Measurements from ENCODE around the gene FRRS1L.

Gene FRRS1L

DNA sequence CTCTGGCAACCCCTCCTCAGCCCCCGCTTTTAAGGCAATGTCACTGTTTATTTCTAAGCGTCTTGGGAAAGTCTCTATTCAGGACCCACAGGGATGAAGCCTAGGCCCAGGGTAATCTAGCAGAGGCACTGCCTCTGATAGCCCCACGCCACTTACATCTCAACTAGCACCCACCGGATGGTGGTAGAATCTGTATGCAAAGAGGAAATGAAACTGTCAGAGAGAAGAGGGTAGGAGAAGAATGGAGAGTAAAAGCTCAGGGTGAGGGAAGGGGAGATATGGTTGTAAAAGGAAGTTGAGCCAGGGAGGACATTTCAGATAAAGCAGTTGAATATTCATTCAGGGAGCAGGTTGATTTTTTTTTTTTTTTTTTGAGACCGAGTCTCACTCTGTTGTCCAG lies 3.0 kb downstream of the FRRS1L start:
- DNase-seq (no peak), ATAC-seq (replicated peaks) (no peak)
- Mint-ChIP-seq H3K4me3 (no peak overlapping the region), H3K27me3 (peaks cover 64 to 80% of the 10 kb centered on the region in 2 donors), H3K9me3 (no peaks in the 10 kb centered on the region), H3K27ac (no peak overlapping the region), H3K36me3 (ENCODE audit: insufficient read depth) (no peaks in the 10 kb centered on the region), H3K4me1 (ENCODE audit: low read depth in 2 of 2) (peaks cover 0 to 3% of the 10 kb centered on the region in 2 donors)

DNA sequence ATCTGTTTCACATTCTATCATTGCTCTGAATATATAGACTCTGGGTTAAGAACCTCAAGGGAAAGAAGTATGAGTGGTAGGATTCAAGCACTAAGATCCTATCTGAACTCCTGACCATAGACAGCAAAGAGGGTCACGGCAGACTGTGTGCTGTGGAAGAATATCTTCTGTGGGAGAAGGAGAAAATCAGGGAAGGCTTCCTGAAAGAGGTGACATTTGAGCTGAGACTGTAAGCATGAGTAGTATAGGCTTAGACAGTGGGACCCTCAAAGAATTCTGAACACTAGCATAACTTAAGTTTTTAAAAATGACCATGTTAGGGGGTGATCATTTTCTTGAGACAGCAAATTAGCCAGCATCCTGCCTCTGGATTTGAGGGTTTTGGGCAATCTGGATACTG lies 3.9 kb downstream of the FRRS1L start:
- ATAC-seq (replicated peaks) (no peak), DNase-seq (no peak)
- H3K4me1 Mint-ChIP-seq (ENCODE audit: low read depth in 2 of 2), result peaks cover 0 to 3% of the 10 kb centered on the region in 2 donors
- no peak overlapping the region for H3K27ac Mint-ChIP-seq
- no peaks in the 10 kb centered on the region for H3K36me3 Mint-ChIP-seq (ENCODE audit: insufficient read depth)
- no peaks in the 10 kb centered on the region for H3K9me3 Mint-ChIP-seq
- H3K27me3 Mint-ChIP-seq, result peaks cover 61 to 79% of the 10 kb centered on the region in 2 donors
- H3K4me3 Mint-ChIP-seq, result no peak overlapping the region

DNA sequence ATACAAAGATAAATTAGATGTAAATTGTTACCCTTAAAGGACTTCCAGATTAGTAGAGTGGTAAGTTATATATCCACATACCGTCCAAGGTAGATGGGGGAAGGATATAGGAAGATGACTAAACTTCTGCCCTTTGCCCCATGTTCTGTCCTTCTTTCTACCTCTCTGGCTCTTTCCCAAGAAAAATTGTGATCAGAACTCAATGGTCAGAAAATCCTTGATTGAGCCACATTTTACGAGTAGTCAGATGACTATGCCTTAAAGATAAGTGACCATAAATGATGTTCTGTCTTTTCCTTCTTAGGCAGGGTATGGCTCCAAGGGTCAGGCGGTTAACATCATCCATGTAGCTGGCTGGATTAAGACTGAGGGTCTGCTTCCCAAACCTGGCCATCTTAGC lies 4.4 kb downstream of the FRRS1L start:
- Mint-ChIP-seq H3K27me3 (peaks cover 56 to 74% of the 10 kb centered on the region in 2 donors), H3K4me3 (no peak overlapping the region), H3K27ac (no peak overlapping the region), H3K4me1 (ENCODE audit: low read depth in 2 of 2) (peaks cover 0 to 3% of the 10 kb centered on the region in 2 donors), H3K36me3 (ENCODE audit: insufficient read depth) (no peaks in the 10 kb centered on the region), H3K9me3 (no peaks in the 10 kb centered on the region)
- no peak for DNase-seq
- ATAC-seq (replicated peaks), result no peak

DNA sequence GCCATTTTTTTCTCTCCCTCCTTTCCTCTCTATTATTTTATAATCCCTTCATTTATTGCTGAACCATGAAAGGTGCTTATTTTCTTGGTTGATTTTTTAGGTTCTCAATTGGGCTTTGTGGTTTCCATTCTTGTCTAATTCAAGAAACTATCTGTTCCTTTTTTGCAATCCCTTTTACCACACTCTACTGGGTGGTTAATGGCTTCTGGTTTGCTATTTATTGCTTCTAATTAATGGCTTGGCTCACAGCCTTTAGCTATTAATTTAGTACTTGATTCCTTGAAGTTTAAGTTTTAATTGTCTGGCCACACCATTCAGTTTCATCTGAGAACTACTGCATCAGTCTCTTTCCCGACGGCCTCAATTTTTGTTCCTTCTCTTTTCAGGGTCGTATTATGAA lies 5.6 kb downstream of the FRRS1L start:
- ATAC-seq (replicated peaks) (no peak), DNase-seq (no peak)
- Mint-ChIP-seq H3K27me3 (peaks cover 49 to 69% of the 10 kb centered on the region in 2 donors), H3K4me1 (ENCODE audit: low read depth in 2 of 2) (no peaks in the 10 kb centered on the region), H3K9me3 (no peaks in the 10 kb centered on the region), H3K36me3 (ENCODE audit: insufficient read depth) (no peaks in the 10 kb centered on the region), H3K27ac (no peak overlapping the region), H3K4me3 (no peak overlapping the region)

DNA sequence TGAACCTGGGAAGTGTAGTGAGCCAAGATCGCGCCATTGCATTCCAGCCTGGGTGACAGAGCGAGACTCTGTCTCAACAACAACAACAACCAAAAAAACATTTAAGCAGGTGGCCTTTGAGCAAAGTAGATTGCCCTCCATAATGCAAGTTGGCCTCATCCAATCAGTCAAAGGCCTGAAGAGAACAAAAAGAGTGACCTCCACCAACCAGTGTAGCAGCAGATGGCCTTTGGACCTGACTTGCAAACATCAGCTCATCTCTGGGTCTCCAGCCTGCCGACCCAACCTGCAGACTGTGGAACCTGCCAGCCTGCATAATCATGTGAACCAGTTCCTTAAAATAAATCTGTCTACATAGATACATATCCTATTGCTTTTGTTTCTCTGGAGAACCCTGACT lies 7.5 kb downstream of the FRRS1L start:
- H3K4me3 Mint-ChIP-seq, result no peak overlapping the region
- H3K36me3 Mint-ChIP-seq (ENCODE audit: insufficient read depth), result no peaks in the 10 kb centered on the region
- no peaks in the 10 kb centered on the region for H3K9me3 Mint-ChIP-seq
- peaks cover 31 to 56% of the 10 kb centered on the region in 2 donors for H3K27me3 Mint-ChIP-seq
- H3K27ac Mint-ChIP-seq, result no peak overlapping the region
- no peaks in the 10 kb centered on the region for H3K4me1 Mint-ChIP-seq (ENCODE audit: low read depth in 2 of 2)
- ATAC-seq (replicated peaks) (no peak), DNase-seq (no peak)

DNA sequence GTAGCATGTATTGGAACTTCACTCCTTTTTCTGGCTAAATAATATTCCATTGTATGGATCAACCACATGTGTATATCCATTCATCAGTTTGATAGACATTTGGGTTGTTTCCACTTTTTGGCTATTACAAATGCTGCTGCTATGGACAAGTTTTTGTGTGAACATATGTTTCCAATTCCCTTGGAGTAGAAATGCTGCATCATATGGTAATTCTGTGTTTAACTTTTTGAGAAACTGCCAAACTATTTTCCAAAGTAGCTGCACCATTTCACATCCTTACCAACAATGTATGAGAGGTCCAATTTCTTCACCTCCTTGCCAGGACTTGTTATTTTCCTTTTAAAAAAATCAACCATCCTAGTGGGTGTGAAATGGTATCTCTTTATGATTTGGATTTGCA lies 8.4 kb downstream of the FRRS1L start:
- Mint-ChIP-seq H3K27me3 (peaks cover 24 to 47% of the 10 kb centered on the region in 2 donors), H3K36me3 (ENCODE audit: insufficient read depth) (no peaks in the 10 kb centered on the region), H3K4me1 (ENCODE audit: low read depth in 2 of 2) (no peaks in the 10 kb centered on the region), H3K4me3 (no peak overlapping the region), H3K9me3 (peaks cover 2 to 8% of the 10 kb centered on the region in 2 donors), H3K27ac (no peak overlapping the region)
- DNase-seq, result no peak
- no peak for ATAC-seq (replicated peaks)

DNA sequence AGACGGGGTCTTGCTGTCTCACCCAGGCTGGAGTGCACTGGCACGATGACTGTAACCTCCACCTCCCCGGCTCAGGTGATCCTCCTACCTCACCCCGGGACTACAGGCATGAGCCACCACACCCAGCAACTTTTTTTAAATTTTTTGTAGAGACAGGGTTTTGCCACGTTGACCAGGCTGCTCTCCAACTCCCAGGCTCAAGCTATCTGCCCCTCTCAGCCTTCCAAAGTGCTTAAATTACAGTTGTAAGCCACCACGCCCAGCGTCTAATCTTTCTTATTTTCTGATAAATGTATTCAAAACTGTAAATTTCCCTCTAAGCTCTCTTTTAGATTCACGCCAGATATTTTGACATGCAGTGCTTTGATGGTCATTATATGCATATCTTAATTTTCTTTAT lies 10.3 kb downstream of the FRRS1L start:
- peaks cover 16 to 35% of the 10 kb centered on the region in 2 donors for H3K27me3 Mint-ChIP-seq
- peaks cover 2 to 9% of the 10 kb centered on the region in 2 donors for H3K9me3 Mint-ChIP-seq
- H3K4me1 Mint-ChIP-seq (ENCODE audit: low read depth in 2 of 2), result no peaks in the 10 kb centered on the region
- no peak overlapping the region for H3K4me3 Mint-ChIP-seq
- H3K36me3 Mint-ChIP-seq (ENCODE audit: insufficient read depth), result no peaks in the 10 kb centered on the region
- no peak overlapping the region for H3K27ac Mint-ChIP-seq
- no peak for ATAC-seq (replicated peaks)
- DNase-seq, result no peak

DNA sequence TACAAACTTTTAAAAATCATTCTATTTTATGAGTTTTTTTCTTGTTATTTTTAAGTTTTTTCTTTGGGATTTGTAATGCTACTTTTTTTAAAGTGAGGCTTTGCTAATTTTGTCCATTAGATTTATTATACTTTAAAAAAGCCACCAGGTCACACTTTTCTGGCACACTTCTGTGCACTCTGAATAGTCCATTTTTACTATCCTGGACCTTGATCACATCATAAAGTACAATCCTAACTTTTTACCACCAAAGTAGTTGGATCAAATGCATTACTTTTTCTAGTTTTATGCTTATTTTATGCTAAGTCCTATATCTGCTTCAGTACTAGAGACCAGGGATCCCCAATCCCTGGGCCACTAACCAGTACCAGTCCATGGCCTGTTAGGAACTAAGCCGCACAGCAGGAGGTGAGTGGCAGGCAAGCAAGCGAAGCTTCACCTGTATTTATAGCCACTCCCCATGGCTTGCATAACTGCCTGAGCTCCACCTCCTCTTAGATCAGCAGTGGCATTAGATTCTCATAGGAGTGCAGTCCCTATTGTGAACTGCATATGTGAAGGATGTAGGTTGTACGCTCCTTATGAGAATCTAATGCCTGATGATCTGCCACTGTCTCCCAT lies 16.0 kb downstream of the FRRS1L start:
- Mint-ChIP-seq H3K4me3 (no peak overlapping the region), H3K27ac (no peak overlapping the region), H3K27me3 (peaks cover 9 to 12% of the 10 kb centered on the region in 2 donors), H3K4me1 (ENCODE audit: low read depth in 2 of 2) (no peaks in the 10 kb centered on the region), H3K9me3 (peaks cover 2 to 9% of the 10 kb centered on the region in 2 donors), H3K36me3 (ENCODE audit: insufficient read depth) (no peaks in the 10 kb centered on the region)
- DNase-seq (no peak), ATAC-seq (replicated peaks) (no peak)

DNA sequence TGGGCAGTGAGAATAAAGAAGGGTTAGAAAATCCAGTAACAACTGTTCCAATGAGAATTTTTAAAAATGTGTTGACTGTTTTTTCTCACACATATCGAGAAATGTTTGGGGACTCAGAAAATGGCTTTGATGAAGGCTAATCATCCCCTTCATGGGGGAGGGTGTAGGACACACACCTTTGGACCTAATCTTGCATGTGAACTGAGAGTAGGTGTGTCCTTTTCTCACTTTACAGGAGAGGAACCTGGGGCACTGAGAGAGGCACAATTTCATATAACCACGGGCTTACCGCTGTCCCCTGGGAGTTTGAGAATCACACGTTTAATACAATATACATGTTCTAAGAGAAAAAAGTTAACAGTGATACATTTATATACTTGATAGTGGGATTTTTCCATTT lies 17.3 kb downstream of the FRRS1L start:
- Mint-ChIP-seq H3K36me3 (ENCODE audit: insufficient read depth) (no peaks in the 10 kb centered on the region), H3K4me1 (ENCODE audit: low read depth in 2 of 2) (no peaks in the 10 kb centered on the region), H3K4me3 (no peak overlapping the region), H3K9me3 (peaks cover 2 to 9% of the 10 kb centered on the region in 2 donors), H3K27me3 (peaks cover 15 to 16% of the 10 kb centered on the region in 2 donors), H3K27ac (no peak overlapping the region)
- ATAC-seq (replicated peaks) (no peak), DNase-seq (no peak)

DNA sequence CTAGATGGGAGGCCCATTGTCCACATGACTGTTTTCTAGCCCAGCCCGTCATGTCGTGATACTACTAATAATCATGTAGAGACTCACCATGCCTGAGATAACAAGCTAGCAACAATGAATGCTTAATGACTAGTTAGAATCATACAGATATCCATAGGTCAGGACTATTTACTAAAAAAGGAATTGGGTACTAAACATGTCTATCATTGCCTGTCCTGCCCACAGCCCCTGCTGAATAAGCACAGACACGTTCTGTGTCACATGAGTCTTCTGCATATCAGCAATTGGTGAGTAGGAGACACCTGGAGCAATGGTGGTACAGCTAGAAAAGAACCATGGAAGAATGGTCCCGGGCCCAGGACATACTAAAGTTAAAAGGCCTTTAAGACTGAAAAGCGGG lies 18.0 kb downstream of the FRRS1L start:
- H3K36me3 Mint-ChIP-seq (ENCODE audit: insufficient read depth), result no peaks in the 10 kb centered on the region
- peaks cover 0 to 2% of the 10 kb centered on the region in 2 donors for H3K4me1 Mint-ChIP-seq (ENCODE audit: low read depth in 2 of 2)
- no peak overlapping the region for H3K27ac Mint-ChIP-seq
- H3K27me3 Mint-ChIP-seq, result peaks cover 15 to 19% of the 10 kb centered on the region in 2 donors
- no peak overlapping the region for H3K4me3 Mint-ChIP-seq
- DNase-seq (no peak), ATAC-seq (replicated peaks) (no peak)
- H3K9me3 Mint-ChIP-seq, result peaks cover 2 to 5% of the 10 kb centered on the region in 2 donors

DNA sequence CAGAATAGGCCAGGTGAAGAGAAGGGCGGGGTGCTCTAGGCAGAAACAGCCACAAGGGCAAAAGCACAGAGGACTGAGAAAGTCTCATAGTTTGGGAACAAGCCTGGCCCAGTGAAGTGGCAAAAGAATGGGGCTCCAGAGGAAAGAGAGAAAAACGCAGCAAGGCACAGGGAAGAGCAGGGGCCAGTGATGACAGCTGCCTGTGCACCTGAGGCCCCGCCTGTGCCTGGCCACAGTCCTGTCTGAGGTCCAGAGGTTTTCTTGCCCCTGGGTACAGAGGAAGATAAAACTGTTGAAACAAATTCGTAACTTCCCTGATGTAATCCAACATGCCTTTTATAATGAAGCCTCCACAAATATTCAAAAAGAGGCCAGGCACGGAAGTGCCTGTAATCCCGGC lies 22.0 kb downstream of the FRRS1L start:
- H3K36me3 Mint-ChIP-seq (ENCODE audit: insufficient read depth), result no peaks in the 10 kb centered on the region
- DNase-seq (no peak), ATAC-seq (replicated peaks) (no peak)
- no peak overlapping the region for H3K27ac Mint-ChIP-seq
- H3K4me1 Mint-ChIP-seq (ENCODE audit: low read depth in 2 of 2), result peaks cover 0 to 5% of the 10 kb centered on the region in 2 donors
- no peak overlapping the region for H3K4me3 Mint-ChIP-seq
- H3K9me3 Mint-ChIP-seq, result no peaks in the 10 kb centered on the region
- peaks cover 15 to 19% of the 10 kb centered on the region in 2 donors for H3K27me3 Mint-ChIP-seq

DNA sequence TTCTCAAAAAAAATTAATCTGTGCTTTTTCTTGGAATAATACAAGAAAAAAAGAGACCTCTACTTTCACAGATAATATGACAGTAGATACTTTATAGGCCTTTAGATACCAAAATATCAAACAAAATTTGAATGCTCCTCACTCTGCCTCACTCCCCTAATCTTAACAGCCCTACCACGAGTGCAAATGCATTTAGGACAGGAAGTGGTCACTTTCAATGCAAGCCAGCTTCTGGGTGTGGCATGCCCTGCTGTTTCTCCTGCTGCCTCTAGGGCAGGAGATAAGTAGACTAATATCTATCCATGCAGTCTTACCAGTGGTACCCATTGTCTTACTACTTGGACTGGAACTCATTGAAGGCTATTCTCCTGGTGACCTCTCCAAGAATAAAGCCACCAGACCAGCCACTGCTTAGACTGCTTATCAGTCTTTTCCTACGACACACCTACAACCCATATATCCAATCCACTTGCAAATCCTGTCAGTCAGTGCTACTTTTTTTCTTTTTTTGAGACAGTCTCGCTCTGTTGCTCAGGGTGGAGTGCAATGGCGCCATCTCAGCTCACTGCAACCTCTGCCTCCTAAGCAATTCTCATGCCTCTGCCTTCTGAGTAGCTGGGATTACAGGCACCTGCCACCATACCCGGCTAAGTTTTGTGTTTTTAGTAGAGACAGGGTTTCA lies 23.0 kb downstream of the FRRS1L start:
- no peak for DNase-seq
- H3K27ac Mint-ChIP-seq, result peak overlapping the region in 1 of 2 donors; percentile 73

DNA sequence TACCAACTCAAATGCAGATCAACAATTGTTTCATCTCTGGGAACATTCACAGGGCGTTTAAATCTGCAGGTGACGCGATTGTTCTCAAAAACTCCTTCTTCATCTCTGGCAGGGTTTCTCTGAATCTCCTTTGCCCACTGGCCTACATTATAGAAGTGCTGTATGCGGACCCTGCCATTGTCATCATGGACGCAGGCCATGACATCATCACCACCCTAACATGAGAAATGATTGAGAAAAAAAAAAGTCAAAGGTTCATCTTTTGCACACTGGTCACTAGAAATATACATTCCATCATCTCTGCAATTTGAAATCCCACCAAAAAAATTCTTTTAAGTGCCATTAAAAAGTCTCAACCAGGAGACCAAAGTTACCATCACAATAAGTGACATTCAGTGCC lies 25.7 kb downstream of the FRRS1L start:
- H3K4me3 Mint-ChIP-seq, result no peak overlapping the region
- peaks cover 8 to 18% of the 10 kb centered on the region in 2 donors for H3K27me3 Mint-ChIP-seq
- ATAC-seq (replicated peaks) (no peak), DNase-seq (no peak)
- H3K27ac Mint-ChIP-seq, result no peak overlapping the region
- H3K36me3 Mint-ChIP-seq (ENCODE audit: insufficient read depth), result no peaks in the 10 kb centered on the region
- H3K9me3 Mint-ChIP-seq, result no peaks in the 10 kb centered on the region
- peaks cover 0 to 5% of the 10 kb centered on the region in 2 donors for H3K4me1 Mint-ChIP-seq (ENCODE audit: low read depth in 2 of 2)

More for the DNA sequence above, 23.0 kb downstream of the FRRS1L start:
- ATAC-seq (replicated peaks), result peak; percentile 65
- Mint-ChIP-seq H3K4me1 (ENCODE audit: low read depth in 2 of 2) (peaks cover 0 to 5% of the 10 kb centered on the region in 2 donors), H3K27me3 (peaks cover 15 to 19% of the 10 kb centered on the region in 2 donors), H3K36me3 (ENCODE audit: insufficient read depth) (no peaks in the 10 kb centered on the region), H3K4me3 (no peak overlapping the region), H3K9me3 (no peaks in the 10 kb centered on the region)

DNA sequence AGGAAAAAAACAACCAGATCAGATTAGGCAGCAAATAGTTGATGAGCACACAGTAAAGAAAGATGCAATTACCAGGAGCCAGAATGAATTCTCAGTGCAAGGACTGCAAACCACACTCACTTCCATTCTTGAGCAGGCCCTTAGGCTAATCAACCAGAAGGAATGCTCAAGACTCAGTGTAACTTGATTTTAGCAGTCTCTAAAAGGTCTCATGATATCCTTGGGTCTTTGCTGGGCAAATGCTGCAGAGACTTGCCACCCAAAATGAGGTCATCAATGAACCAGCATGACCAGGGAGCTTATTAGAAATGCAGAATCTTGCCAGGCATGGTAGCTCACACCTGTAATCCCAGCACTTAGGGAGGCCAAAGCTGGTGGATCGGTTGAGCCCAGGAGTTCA lies 27.2 kb downstream of the FRRS1L start:
- Mint-ChIP-seq H3K27ac (no peak overlapping the region), H3K4me1 (ENCODE audit: low read depth in 2 of 2) (peaks cover 0 to 5% of the 10 kb centered on the region in 2 donors), H3K9me3 (no peaks in the 10 kb centered on the region), H3K4me3 (no peak overlapping the region), H3K27me3 (peaks cover 0 to 13% of the 10 kb centered on the region in 2 donors), H3K36me3 (ENCODE audit: insufficient read depth) (no peaks in the 10 kb centered on the region)
- ATAC-seq (replicated peaks) (no peak), DNase-seq (no peak)
